A549 (cell line): ENCODE results near the gene MOCS1.

Source experiments
- BHLHE40 ChIP-seq: IDR thresholded peaks from 2 replicates; pipeline ENCODE4 v1.6.1; 2012; ENCODE audit warnings: low read depth, low read length, inconsistent platforms
- CEBPB ChIP-seq, 2 experiments: fragments of >200 bp in 1 of 2; sonication (Bioruptor Twin) in 1 of 2; formaldehyde crosslinking in 1 of 2; IDR thresholded peaks; 2 replicates each; pipeline ENCODE4 v1.6.1; 2012 to 2016
- CTCF ChIP-seq: fragments of >200 bp; sonication (Bioruptor Twin); formaldehyde crosslinking; IDR thresholded peaks from 3 replicates; pipeline ENCODE4 v1.5.1; 2016
- ELK1 ChIP-seq: fragments of 150-350 bp; IDR thresholded peaks from 2 replicates; pipeline ENCODE4 v1.6.1; 2014; ENCODE audit warnings: low read depth, mild to moderate bottlenecking, low read length
- EP300 ChIP-seq, 2 experiments: fragments of >200 bp; sonication (Bioruptor Twin); formaldehyde crosslinking; IDR thresholded peaks; 2 replicates in 1 of 2; 3 replicates in 1 of 2; pipeline ENCODE4 v1.6.1; 2016 to 2017
- JUNB ChIP-seq: fragments of >200 bp; sonication (Bioruptor Twin); formaldehyde crosslinking; IDR thresholded peaks from 2 replicates; pipeline ENCODE4 v1.6.1; 2016
- NFE2L2 ChIP-seq: fragments of 150-350 bp; conservative IDR thresholded peaks from 2 replicates; pipeline ENCODE4 v1.6.1; 2014; ENCODE audit warnings: low read length
- POLR2A ChIP-seq: IDR thresholded peaks from 2 replicates; pipeline ENCODE4 v1.6.1; 2012; ENCODE audit warnings: mild to moderate bottlenecking, low read length
- RAD21 ChIP-seq, 2 experiments: fragments of >200 bp in 1 of 2; sonication (Bioruptor Twin) in 1 of 2; formaldehyde crosslinking in 1 of 2; IDR thresholded peaks in 1 of 2; conservative IDR thresholded peaks in 1 of 2; 2 replicates in 1 of 2; 3 replicates in 1 of 2; pipeline ENCODE4 v1.6.1; 2012 to 2018; ENCODE audit warnings: inconsistent platforms in 1 of 2
- RCOR1 ChIP-seq: fragments of 150-350 bp; IDR thresholded peaks from 2 replicates; pipeline ENCODE4 v1.6.1; 2014; ENCODE audit warnings: antibody characterized with exemption, low read length, low read depth
- TF ChIP-seq, protein P1 (sequence below): fragments of 200-600 bp; sonication (generic); IDR thresholded peaks from 2 replicates; pipeline ENCODE4 v1.6.1; 2016; ENCODE audit warnings: antibody characterized with exemption, mild to moderate bottlenecking, moderate library complexity
- TF ChIP-seq, protein P2 (sequence below): fragments of 450-650 bp; IDR thresholded peaks from 2 replicates; pipeline ENCODE4 v1.6.1; 2014; ENCODE audit warnings: antibody characterized with exemption

- TF ChIP-seq CTCF, result no peak
- TF ChIP-seq, protein P1, sequence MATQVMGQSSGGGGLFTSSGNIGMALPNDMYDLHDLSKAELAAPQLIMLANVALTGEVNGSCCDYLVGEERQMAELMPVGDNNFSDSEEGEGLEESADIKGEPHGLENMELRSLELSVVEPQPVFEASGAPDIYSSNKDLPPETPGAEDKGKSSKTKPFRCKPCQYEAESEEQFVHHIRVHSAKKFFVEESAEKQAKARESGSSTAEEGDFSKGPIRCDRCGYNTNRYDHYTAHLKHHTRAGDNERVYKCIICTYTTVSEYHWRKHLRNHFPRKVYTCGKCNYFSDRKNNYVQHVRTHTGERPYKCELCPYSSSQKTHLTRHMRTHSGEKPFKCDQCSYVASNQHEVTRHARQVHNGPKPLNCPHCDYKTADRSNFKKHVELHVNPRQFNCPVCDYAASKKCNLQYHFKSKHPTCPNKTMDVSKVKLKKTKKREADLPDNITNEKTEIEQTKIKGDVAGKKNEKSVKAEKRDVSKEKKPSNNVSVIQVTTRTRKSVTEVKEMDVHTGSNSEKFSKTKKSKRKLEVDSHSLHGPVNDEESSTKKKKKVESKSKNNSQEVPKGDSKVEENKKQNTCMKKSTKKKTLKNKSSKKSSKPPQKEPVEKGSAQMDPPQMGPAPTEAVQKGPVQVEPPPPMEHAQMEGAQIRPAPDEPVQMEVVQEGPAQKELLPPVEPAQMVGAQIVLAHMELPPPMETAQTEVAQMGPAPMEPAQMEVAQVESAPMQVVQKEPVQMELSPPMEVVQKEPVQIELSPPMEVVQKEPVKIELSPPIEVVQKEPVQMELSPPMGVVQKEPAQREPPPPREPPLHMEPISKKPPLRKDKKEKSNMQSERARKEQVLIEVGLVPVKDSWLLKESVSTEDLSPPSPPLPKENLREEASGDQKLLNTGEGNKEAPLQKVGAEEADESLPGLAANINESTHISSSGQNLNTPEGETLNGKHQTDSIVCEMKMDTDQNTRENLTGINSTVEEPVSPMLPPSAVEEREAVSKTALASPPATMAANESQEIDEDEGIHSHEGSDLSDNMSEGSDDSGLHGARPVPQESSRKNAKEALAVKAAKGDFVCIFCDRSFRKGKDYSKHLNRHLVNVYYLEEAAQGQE, result no peak
- no peak for TF ChIP-seq CEBPB (IDR thresholded peaks at IDR 0.05)
- TF ChIP-seq POLR2A, result no peak
- no peak for TF ChIP-seq RAD21 (conservative IDR thresholded peaks at IDR 0.05 in 1 of 2, IDR thresholded peaks at IDR 0.05 in 1 of 2)
- no peak for TF ChIP-seq BHLHE40
- TF ChIP-seq, protein P2, sequence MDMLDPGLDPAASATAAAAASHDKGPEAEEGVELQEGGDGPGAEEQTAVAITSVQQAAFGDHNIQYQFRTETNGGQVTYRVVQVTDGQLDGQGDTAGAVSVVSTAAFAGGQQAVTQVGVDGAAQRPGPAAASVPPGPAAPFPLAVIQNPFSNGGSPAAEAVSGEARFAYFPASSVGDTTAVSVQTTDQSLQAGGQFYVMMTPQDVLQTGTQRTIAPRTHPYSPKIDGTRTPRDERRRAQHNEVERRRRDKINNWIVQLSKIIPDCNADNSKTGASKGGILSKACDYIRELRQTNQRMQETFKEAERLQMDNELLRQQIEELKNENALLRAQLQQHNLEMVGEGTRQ, result no peak
- TF ChIP-seq NFE2L2, result no peak
- TF ChIP-seq JUNB, result no peak
- no peak for TF ChIP-seq EP300 (IDR thresholded peaks at IDR 0.05)
- no peak for TF ChIP-seq RCOR1
- TF ChIP-seq ELK1, result no peak
Measured at GRCh38 chr6:39951716-39952115, 17.5 kb upstream of the MOCS1 start.
